ENCODE data around the gene SLC26A6.

Gene SLC26A6
- 31.9 to 55.1 (median 36.2) reads per million in 9 experiments for total RNA-seq

GRCh38 chr3:48635222-48636021 is at the start of gene SLC26A6:
Gene SLC26A6, minus strand, starts transcription at chr3:48635461. Its CDS starts 68 bp downstream, at chr3:48635393.
- Mint-ChIP-seq H3K4me1 (ENCODE audit: low read depth in 2 of 2) (peaks cover 14 to 18% of the 10 kb centered on the region in 2 donors), H3K4me3 (peak within 1 kb of the TSS; percentile 80 to 89), H3K27me3 (no peaks in the 10 kb centered on the region), H3K9me3 (no peaks in the 10 kb centered on the region), H3K27ac (peak within 1 kb of the TSS; percentile 61 to 82), H3K36me3 (ENCODE audit: insufficient read depth) (peaks cover 2% of the 10 kb centered on the region)
- DNase-seq (peak; percentile 88 to 90 (median 89)), ATAC-seq (replicated peaks) (peak; percentile 97)

- DNase-seq (no peak), ATAC-seq (replicated peaks) (no peak)
- peaks cover 22 to 24% of the 10 kb centered on the region in 2 donors for H3K4me1 Mint-ChIP-seq (ENCODE audit: low read depth in 2 of 2)
- no peaks in the 10 kb centered on the region for H3K9me3 Mint-ChIP-seq
- peak overlapping the region; percentile 29 to 90 for H3K27ac Mint-ChIP-seq
- H3K27me3 Mint-ChIP-seq: no peaks in the 10 kb centered on the region
- peaks cover 25% of the 10 kb centered on the region for H3K36me3 Mint-ChIP-seq (ENCODE audit: insufficient read depth)
- H3K4me3 Mint-ChIP-seq: peak overlapping the region; percentile 80 to 87
Measured at GRCh38 chr3:48684480-48685143, 49.4 kb upstream of the SLC26A6 start.

- Mint-ChIP-seq H3K4me3 (peak overlapping the region in 1 of 2 donors; percentile 87), H3K4me1 (ENCODE audit: low read depth in 2 of 2) (peaks cover 22 to 24% of the 10 kb centered on the region in 2 donors), H3K27me3 (no peaks in the 10 kb centered on the region), H3K9me3 (no peaks in the 10 kb centered on the region), H3K36me3 (ENCODE audit: insufficient read depth) (peaks cover 19% of the 10 kb centered on the region), H3K27ac (no peak overlapping the region)
- DNase-seq: no peak
- ATAC-seq (replicated peaks): no peak
Measured at GRCh38 chr3:48684054-48684349, 48.7 kb upstream of the SLC26A6 start.

GRCh38 chr3:48682786-48683185 is 47.5 kb upstream of the SLC26A6 start:
- Mint-ChIP-seq H3K36me3 (ENCODE audit: insufficient read depth) (peaks cover 7% of the 10 kb centered on the region), H3K27ac (peak overlapping the region in 1 of 2 donors; percentile 86), H3K27me3 (no peaks in the 10 kb centered on the region), H3K9me3 (no peaks in the 10 kb centered on the region), H3K4me1 (ENCODE audit: low read depth in 2 of 2) (peaks cover 22 to 24% of the 10 kb centered on the region in 2 donors), H3K4me3 (no peak overlapping the region)
- ATAC-seq (replicated peaks): no peak
- no peak for DNase-seq

GRCh38 chr3:48681974-48682610 is 46.8 kb upstream of the SLC26A6 start:
- DNase-seq: no peak
- Mint-ChIP-seq H3K27me3 (no peaks in the 10 kb centered on the region), H3K4me1 (ENCODE audit: low read depth in 2 of 2) (peaks cover 22 to 24% of the 10 kb centered on the region in 2 donors), H3K4me3 (no peak overlapping the region), H3K9me3 (no peaks in the 10 kb centered on the region), H3K36me3 (ENCODE audit: insufficient read depth) (peaks cover 6% of the 10 kb centered on the region), H3K27ac (no peak overlapping the region)
- ATAC-seq (replicated peaks): no peak

GRCh38 chr3:48681541-48681880 is 46.2 kb upstream of the SLC26A6 start:
- H3K27ac Mint-ChIP-seq: no peak overlapping the region
- H3K4me1 Mint-ChIP-seq (ENCODE audit: low read depth in 2 of 2): peaks cover 20 to 22% of the 10 kb centered on the region in 2 donors
- no peaks in the 10 kb centered on the region for H3K9me3 Mint-ChIP-seq
- ATAC-seq (replicated peaks): no peak
- peaks cover 4% of the 10 kb centered on the region for H3K36me3 Mint-ChIP-seq (ENCODE audit: insufficient read depth)
- no peak overlapping the region for H3K4me3 Mint-ChIP-seq
- H3K27me3 Mint-ChIP-seq: no peaks in the 10 kb centered on the region
- DNase-seq: no peak

GRCh38 chr3:48680811-48681540 is 45.7 kb upstream of the SLC26A6 start:
- H3K4me3 Mint-ChIP-seq: no peak overlapping the region
- H3K27me3 Mint-ChIP-seq: no peaks in the 10 kb centered on the region
- peaks cover 15 to 18% of the 10 kb centered on the region in 2 donors for H3K4me1 Mint-ChIP-seq (ENCODE audit: low read depth in 2 of 2)
- peaks cover 3% of the 10 kb centered on the region for H3K36me3 Mint-ChIP-seq (ENCODE audit: insufficient read depth)
- no peak for ATAC-seq (replicated peaks)
- no peak overlapping the region for H3K27ac Mint-ChIP-seq
- H3K9me3 Mint-ChIP-seq: no peaks in the 10 kb centered on the region
- DNase-seq: no peak

- Mint-ChIP-seq H3K27me3 (no peaks in the 10 kb centered on the region), H3K36me3 (ENCODE audit: insufficient read depth) (peaks cover 3% of the 10 kb centered on the region)
- ATAC-seq (replicated peaks): no peak
Measured at GRCh38 chr3:48679411-48680391, 44.4 kb upstream of the SLC26A6 start.

GRCh38 chr3:48678566-48679380 is 43.5 kb upstream of the SLC26A6 start:
- DNase-seq (no peak), ATAC-seq (replicated peaks) (no peak)
- Mint-ChIP-seq H3K27ac (no peak overlapping the region), H3K4me1 (ENCODE audit: low read depth in 2 of 2) (peaks cover 5 to 6% of the 10 kb centered on the region in 2 donors), H3K9me3 (no peaks in the 10 kb centered on the region), H3K4me3 (no peak overlapping the region), H3K27me3 (no peaks in the 10 kb centered on the region), H3K36me3 (ENCODE audit: insufficient read depth) (peaks cover 3% of the 10 kb centered on the region)

More at GRCh38 chr3:48679411-48680391, 44.4 kb upstream of the SLC26A6 start:
- Mint-ChIP-seq H3K4me3 (no peak overlapping the region), H3K9me3 (no peaks in the 10 kb centered on the region), H3K4me1 (ENCODE audit: low read depth in 2 of 2) (peaks cover 12% of the 10 kb centered on the region in 2 donors), H3K27ac (no peak overlapping the region)
- no peak for DNase-seq

GRCh38 chr3:48678056-48678455 is 42.8 kb upstream of the SLC26A6 start:
- Mint-ChIP-seq H3K9me3 (no peaks in the 10 kb centered on the region), H3K27ac (no peak overlapping the region), H3K36me3 (ENCODE audit: insufficient read depth) (peaks cover 3% of the 10 kb centered on the region), H3K27me3 (no peaks in the 10 kb centered on the region), H3K4me3 (no peak overlapping the region), H3K4me1 (ENCODE audit: low read depth in 2 of 2) (peaks cover 0 to 6% of the 10 kb centered on the region in 2 donors)
- DNase-seq (no peak), ATAC-seq (replicated peaks) (no peak)

- Mint-ChIP-seq H3K4me3 (no peak overlapping the region), H3K27ac (peak overlapping the region in 1 of 2 donors; percentile 2), H3K27me3 (no peaks in the 10 kb centered on the region), H3K4me1 (ENCODE audit: low read depth in 2 of 2) (no peaks in the 10 kb centered on the region), H3K36me3 (ENCODE audit: insufficient read depth) (peaks cover 7% of the 10 kb centered on the region), H3K9me3 (no peaks in the 10 kb centered on the region)
- no peak for DNase-seq
- no peak for ATAC-seq (replicated peaks)
Measured at GRCh38 chr3:48674505-48674904, 39.2 kb upstream of the SLC26A6 start.

GRCh38 chr3:48672522-48672921 is 37.3 kb upstream of the SLC26A6 start:
- DNase-seq: no peak
- peaks cover 8% of the 10 kb centered on the region for H3K36me3 Mint-ChIP-seq (ENCODE audit: insufficient read depth)
- no peak overlapping the region for H3K27ac Mint-ChIP-seq
- ATAC-seq (replicated peaks): no peak
- no peaks in the 10 kb centered on the region for H3K9me3 Mint-ChIP-seq
- no peak overlapping the region for H3K4me3 Mint-ChIP-seq
- H3K4me1 Mint-ChIP-seq (ENCODE audit: low read depth in 2 of 2): no peaks in the 10 kb centered on the region
- no peaks in the 10 kb centered on the region for H3K27me3 Mint-ChIP-seq
